GM18858 (cell line): ENCODE results near the gene PLEKHB2.
"Not testable (repeated sequence)": the region's sequence is repeated elsewhere in the genome, so short reads cannot be mapped to it uniquely, and the experiment has no call there.

ENCODE experiments used
- ATAC-seq: cut with Tn5 transposase; IDR thresholded peaks from one replicate; pipeline ENCODE4 v1.9.1; 2021; ENCODE audit not compliant: unreplicated experiment

PLEKHB2 gene

GRCh38 chr2:131093696-131094462, 11.3 kb upstream of the PLEKHB2 start:
- ATAC-seq = peak; percentile 56

- no peak for ATAC-seq
Measured at GRCh38 chr2:131094463-131095281, 10.5 kb upstream of the PLEKHB2 start.

GRCh38 chr2:131103165-131103564, 2.0 kb upstream of the PLEKHB2 start:
- no peak for ATAC-seq

DNA sequence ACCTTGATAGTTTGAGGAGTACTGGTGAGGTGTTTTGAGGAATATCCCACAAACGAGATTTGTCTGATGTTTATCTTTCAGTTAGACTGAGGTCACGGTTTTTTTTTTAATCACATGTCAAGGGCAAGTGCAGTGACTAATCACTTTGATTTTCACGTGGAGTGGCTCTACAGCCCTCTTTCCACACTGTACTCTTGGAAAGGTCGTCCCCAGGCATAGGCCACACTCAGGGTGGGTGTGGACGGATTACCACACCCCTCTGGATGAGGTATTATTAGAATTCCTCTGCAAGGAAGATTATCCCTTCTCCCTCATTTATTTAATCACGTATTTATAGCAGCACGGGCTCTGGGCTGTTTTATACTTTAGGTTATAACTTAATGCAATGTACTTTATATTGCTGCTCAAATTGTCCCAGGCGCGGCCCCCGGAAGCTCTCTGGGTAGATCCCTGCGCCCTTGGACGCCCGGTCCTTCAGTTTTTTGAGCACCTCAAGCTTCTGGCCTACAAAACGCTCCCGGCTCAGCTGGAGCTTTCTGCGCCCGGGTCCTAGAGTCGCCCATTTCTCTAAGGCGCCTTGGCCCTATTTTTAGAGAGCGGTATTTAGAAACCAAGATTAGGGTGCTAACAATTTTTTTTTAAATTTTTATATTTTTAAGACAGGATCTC, 515 bp upstream of the PLEKHB2 start:
- ATAC-seq = peak; percentile 48

- peak; percentile 27 for ATAC-seq
Measured at GRCh38 chr2:131105950-131106801, 1.0 kb downstream of the PLEKHB2 start.

GRCh38 chr2:131112529-131112928, 7.4 kb downstream of the PLEKHB2 start:
- ATAC-seq = no peak

DNA sequence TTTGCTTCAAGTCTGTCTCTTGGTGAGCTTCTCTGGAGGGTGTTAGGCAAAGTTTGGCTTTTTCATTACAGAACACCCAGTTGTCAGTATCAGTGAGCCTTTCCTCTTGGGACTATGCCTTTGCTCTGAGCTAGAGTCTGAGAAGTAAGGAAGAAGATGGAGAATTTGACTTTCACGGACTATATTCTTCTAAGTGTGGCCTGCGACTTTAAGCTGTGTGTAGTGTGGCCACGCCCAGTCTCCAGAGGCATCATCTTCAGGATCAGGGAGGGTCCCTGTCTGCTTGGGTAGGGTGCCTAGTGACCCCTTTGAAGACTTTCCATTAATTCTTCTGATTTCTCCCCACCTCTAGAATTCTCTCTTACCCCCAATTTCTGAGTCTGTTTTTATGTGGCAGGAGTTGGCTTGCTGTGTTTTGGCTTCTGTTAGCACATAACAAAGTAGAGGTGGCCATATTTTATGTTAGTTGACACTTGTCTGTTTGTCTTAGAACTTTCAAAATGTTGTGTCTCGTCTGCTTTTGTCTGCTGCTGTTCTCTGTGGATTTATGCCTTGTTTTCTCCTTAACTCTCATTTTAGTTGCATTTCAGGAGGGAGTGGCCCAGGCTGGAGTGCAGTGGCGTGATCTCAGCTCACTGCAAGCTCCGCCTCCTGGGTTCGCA, 8.6 kb downstream of the PLEKHB2 start:
- no peak for ATAC-seq

DNA sequence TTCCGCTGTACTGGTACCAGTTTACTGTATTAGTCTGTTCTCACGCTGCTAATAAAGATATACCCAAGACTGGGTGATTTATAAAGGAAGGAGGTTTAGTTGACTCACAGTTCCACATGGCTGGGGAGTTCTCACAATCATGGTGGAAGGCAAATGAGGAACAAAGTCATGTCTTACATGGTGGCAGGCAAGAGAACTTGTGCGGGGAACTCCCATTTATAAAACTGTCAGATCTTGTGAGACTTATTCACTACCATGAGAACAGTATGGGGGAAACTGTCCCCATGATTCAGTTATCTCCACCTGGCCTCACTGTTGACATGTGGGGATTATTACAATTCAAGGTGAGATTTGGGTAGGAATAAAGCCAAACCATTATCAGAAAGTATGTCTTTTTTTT, 9.8 kb downstream of the PLEKHB2 start:
- not testable (repeated sequence) for ATAC-seq

DNA sequence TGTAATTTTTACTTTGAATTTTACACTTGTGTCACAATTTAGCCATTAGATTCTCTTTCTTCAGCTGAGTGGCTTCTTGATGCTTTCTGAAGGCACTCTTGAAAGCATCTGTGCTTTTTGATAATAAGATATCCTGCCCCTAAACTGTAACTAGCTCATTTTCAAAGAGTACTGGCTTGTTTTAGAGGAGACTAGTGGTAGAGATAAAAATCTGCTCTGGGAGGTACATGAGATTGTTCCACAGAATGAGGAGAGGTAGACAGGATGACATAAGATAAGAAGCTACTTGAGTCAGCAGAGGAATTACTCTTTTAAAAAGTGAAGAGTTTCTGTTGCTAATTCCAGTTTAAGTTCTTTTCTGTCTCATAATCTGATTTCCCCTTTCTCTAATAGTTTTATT, 10.6 kb downstream of the PLEKHB2 start:
- no peak for ATAC-seq

DNA sequence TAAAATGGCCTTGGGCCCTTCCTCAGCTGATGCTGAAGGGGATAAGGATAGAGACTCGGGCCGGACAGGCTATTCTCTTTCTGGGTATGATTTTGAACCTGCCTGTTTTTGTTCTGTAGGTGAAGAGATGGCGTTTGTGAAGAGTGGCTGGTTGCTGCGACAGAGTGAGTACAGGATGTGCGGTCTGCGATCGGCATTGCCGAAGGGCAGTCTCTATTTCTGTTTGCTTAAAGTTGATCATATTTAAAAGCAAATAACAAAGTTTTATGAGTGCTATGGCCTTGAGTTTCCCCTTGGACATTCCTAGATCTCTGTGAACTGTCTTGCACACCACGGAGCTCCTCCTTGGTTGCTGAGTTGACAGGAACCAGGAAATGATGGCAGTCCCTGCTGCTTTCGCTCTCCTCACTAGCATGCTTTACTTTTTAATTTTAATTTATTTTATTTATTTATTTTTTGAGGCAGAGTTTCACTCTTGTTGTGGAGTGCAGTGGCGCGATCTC, 15.7 kb downstream of the PLEKHB2 start:
- no peak for ATAC-seq

DNA sequence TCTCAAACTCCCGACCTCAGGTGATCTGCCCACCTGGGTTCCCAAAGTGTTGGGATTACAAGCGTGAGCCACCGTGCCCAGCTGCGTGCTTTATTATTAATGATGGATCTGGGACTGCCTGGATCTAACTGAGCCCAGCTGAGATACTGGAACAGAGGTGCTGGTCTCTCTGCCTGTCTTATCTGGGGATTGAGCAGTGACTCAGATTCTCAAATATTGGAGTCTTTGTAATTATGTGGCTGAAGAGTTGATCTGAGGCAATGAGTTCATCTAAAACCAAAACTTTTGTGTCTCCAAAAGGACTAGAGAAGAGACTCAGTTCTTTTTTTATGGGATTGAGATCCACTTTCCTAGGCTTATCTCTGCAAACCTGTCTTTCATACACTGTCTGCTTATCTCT, 16.3 kb downstream of the PLEKHB2 start:
- no peak for ATAC-seq

DNA sequence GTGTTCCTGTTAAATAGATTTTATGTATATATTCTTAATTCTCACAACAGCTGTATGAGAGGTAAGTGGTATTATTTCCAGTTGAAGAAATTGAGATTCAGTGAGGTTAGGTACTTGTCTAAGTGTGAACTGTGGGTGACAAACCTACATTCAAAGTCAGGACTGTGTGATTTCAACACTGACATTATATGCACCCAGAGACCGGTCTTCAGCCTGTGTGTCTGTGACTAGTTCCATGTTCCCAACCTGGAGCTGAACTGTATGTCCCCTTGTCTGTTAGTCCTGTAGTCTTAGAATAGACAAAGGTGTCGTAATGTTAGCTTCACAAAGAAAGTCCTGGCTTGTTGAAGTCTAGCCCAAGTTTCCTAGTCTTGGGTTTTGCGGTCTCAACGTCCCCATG, 17.4 kb downstream of the PLEKHB2 start:
- no peak for ATAC-seq

DNA sequence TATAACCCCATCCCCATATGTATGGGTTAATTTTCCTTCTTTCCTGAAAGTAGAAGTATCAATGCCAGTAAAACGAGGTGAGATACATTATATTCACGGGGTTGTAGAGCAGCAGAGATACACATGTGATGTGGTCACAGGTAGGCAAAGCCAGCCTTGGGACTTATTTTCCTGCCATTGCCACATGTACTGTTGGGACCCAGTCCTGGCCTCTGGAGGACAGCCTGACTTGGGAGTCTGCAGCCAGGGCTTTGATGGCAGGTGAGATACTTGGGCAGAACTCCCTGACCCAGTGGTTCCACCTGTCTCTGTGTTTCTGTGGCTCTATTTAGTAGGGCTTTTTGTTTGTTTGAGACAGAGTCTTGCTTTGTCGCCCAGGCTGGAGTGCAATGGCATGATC, 18.1 kb downstream of the PLEKHB2 start:
- no peak for ATAC-seq

GRCh38 chr2:131125195-131125757, 20.1 kb downstream of the PLEKHB2 start:
- ATAC-seq = no peak

GRCh38 chr2:131126436-131126835, 21.3 kb downstream of the PLEKHB2 start:
- ATAC-seq = no peak

GRCh38 chr2:131127076-131127475, 21.9 kb downstream of the PLEKHB2 start:
- ATAC-seq = no peak

- ATAC-seq = no peak
Measured at GRCh38 chr2:131127981-131128380, 22.8 kb downstream of the PLEKHB2 start.

DNA sequence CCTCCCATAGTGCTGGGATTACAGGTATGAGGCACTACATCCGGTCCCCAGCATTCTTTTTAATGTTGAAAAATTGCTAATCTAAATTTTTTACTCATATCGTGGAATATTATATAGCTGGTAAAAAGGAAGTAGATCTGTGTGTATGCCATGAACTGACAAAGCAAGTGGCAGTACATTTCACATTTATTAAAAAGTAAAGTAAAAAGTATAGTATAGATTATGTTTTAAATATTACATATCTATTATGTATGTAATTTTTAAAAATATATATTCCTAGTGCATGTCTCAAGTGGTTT, 25.1 kb downstream of the PLEKHB2 start:
- no peak for ATAC-seq

DNA sequence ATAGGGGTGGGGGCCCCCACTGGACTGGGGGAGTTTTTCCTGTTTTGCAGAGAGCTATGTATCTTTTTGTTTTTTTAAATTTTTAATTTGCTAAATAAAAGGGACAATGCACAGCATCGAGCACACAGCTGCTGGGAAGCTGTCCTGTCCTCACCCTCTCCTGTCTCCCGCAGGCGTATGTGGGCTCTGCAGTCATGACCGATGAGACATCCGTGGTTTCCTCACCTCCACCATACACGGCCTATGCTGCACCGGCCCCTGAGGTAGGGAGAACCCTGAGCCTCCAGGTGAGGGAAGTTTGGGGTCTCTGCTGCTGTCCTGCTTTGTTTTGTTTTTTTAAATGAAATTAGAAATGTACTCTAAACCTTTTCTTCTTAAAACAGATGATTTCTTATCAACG, 27.6 kb downstream of the PLEKHB2 start:
- ATAC-seq = no peak

GRCh38 chr2:131140581-131140980, 35.4 kb downstream of the PLEKHB2 start:
- ATAC-seq = no peak
